ENCODE results near the gene NOS1AP.

NOS1AP gene

GRCh38 chr1:162396201-162396906 is 326.9 kb downstream of the NOS1AP start:
- TF ChIP-seq POLR2AphosphoS5 (IDR thresholded peaks at IDR 0.05; ENCODE audit: low read depth, low read length), result no peak
- no peak for TF ChIP-seq POU2F2 (IDR thresholded peaks at IDR 0.05; ENCODE audit: low read depth, low read length)
- no peak for TF ChIP-seq PAX5 (IDR thresholded peaks at IDR 0.05; ENCODE audit: insufficient read depth, low read length, severe bottlenecking)
- no peak for TF ChIP-seq POLR2A (IDR thresholded peaks at IDR 0.05; ENCODE audit: low read depth, low read length)
- no peak for TF ChIP-seq SPI1 (IDR thresholded peaks at IDR 0.05; ENCODE audit: low read depth, low read length)
- no peak for TF ChIP-seq TAF1 (IDR thresholded peaks at IDR 0.05; ENCODE audit: low read depth, low read length)
- DNase-seq (ENCODE audit: insufficient read length, low spot score), result no peak
- no peak for FAIRE-seq

GRCh38 chr1:162397039-162397448 is 327.6 kb downstream of the NOS1AP start:
- no peak for TF ChIP-seq POLR2AphosphoS5 (IDR thresholded peaks at IDR 0.05; ENCODE audit: low read depth, low read length)
- no peak for TF ChIP-seq POLR2A (IDR thresholded peaks at IDR 0.05; ENCODE audit: low read depth, low read length)
- no peak for TF ChIP-seq SPI1 (IDR thresholded peaks at IDR 0.05; ENCODE audit: low read depth, low read length)
- TF ChIP-seq POU2F2 (IDR thresholded peaks at IDR 0.05; ENCODE audit: low read depth, low read length), result no peak
- no peak for TF ChIP-seq TAF1 (IDR thresholded peaks at IDR 0.05; ENCODE audit: low read depth, low read length)
- DNase-seq (ENCODE audit: insufficient read length, low spot score) (no peak), FAIRE-seq (no peak)

DNA sequence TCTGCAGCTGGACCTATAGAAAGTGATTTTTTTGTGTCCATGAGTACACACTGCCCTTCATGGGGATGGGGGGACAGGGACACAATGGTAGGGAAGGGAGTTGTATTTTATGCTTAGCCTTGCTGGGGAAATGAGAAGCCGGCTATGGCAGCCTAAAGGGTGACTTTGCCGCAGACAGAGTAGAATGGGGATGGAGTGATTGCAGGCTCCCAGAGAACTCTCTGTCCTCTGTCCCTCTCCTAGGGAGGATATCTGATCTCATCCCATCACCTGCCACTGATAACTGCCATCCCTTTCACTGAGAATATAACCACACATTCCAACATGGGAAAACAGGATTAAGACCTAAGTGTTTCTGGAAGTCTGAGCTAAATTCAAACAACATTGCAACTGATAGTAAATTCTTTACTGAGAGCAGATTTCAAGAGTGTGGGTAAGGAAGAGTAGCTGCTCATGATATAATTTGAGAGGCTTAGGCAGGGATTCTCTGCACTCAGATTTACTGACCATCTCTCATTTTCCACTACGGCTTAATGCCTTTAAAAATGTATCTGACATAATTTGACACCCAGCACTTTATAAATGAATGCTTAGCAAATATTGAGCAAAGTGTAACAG is 328.6 kb downstream of the NOS1AP start:
- FAIRE-seq (no peak), DNase-seq (ENCODE audit: insufficient read length, low spot score) (no peak)
- TF ChIP-seq POU2F2 (IDR thresholded peaks at IDR 0.05; ENCODE audit: low read depth, low read length) (no peak), TAF1 (IDR thresholded peaks at IDR 0.05; ENCODE audit: low read depth, low read length) (no peak), PAX5 (IDR thresholded peaks at IDR 0.05; ENCODE audit: insufficient read depth, low read length, severe bottlenecking) (no peak), POLR2A (IDR thresholded peaks at IDR 0.05; ENCODE audit: low read depth, low read length) (no peak), SPI1 (IDR thresholded peaks at IDR 0.05; ENCODE audit: low read depth, low read length) (no peak), POLR2AphosphoS5 (IDR thresholded peaks at IDR 0.05; ENCODE audit: low read depth, low read length) (no peak)

- DNase-seq (ENCODE audit: insufficient read length, low spot score) (no peak), FAIRE-seq (no peak)
- no peak for TF ChIP-seq PAX5 (IDR thresholded peaks at IDR 0.05; ENCODE audit: insufficient read depth, low read length, severe bottlenecking)
- TF ChIP-seq POLR2AphosphoS5 (IDR thresholded peaks at IDR 0.05; ENCODE audit: low read depth, low read length), result no peak
- no peak for TF ChIP-seq SPI1 (IDR thresholded peaks at IDR 0.05; ENCODE audit: low read depth, low read length)
- no peak for TF ChIP-seq POU2F2 (IDR thresholded peaks at IDR 0.05; ENCODE audit: low read depth, low read length)
- TF ChIP-seq POLR2A (IDR thresholded peaks at IDR 0.05; ENCODE audit: low read depth, low read length), result no peak
- TF ChIP-seq TAF1 (IDR thresholded peaks at IDR 0.05; ENCODE audit: low read depth, low read length), result no peak
Measured at GRCh38 chr1:162398999-162399580, 329.6 kb downstream of the NOS1AP start.

- FAIRE-seq (no peak), DNase-seq (ENCODE audit: insufficient read length, low spot score) (no peak)
- TF ChIP-seq PAX5 (IDR thresholded peaks at IDR 0.05; ENCODE audit: insufficient read depth, low read length, severe bottlenecking) (no peak), POU2F2 (IDR thresholded peaks at IDR 0.05; ENCODE audit: low read depth, low read length) (no peak), TAF1 (IDR thresholded peaks at IDR 0.05; ENCODE audit: low read depth, low read length) (no peak), SPI1 (IDR thresholded peaks at IDR 0.05; ENCODE audit: low read depth, low read length) (no peak)
Measured at GRCh38 chr1:162400790-162401355, 331.4 kb downstream of the NOS1AP start.

- no peak for DNase-seq (ENCODE audit: insufficient read length, low spot score)
Measured at GRCh38 chr1:162404550-162405160, 335.2 kb downstream of the NOS1AP start.

GRCh38 chr1:162405800-162406199 is 336.3 kb downstream of the NOS1AP start:
- TF ChIP-seq TAF1 (IDR thresholded peaks at IDR 0.05; ENCODE audit: low read depth, low read length) (no peak), PAX5 (IDR thresholded peaks at IDR 0.05; ENCODE audit: insufficient read depth, low read length, severe bottlenecking) (no peak), POLR2A (IDR thresholded peaks at IDR 0.05; ENCODE audit: low read depth, low read length) (no peak), POU2F2 (IDR thresholded peaks at IDR 0.05; ENCODE audit: low read depth, low read length) (no peak), SPI1 (IDR thresholded peaks at IDR 0.05; ENCODE audit: low read depth, low read length) (no peak), POLR2AphosphoS5 (IDR thresholded peaks at IDR 0.05; ENCODE audit: low read depth, low read length) (no peak)
- no peak for FAIRE-seq

More at GRCh38 chr1:162404550-162405160, 335.2 kb downstream of the NOS1AP start:
- no peak for FAIRE-seq
- TF ChIP-seq POLR2A (IDR thresholded peaks at IDR 0.05; ENCODE audit: low read depth, low read length) (no peak), TAF1 (IDR thresholded peaks at IDR 0.05; ENCODE audit: low read depth, low read length) (no peak), POU2F2 (IDR thresholded peaks at IDR 0.05; ENCODE audit: low read depth, low read length) (no peak), PAX5 (IDR thresholded peaks at IDR 0.05; ENCODE audit: insufficient read depth, low read length, severe bottlenecking) (no peak), SPI1 (IDR thresholded peaks at IDR 0.05; ENCODE audit: low read depth, low read length) (no peak), POLR2AphosphoS5 (IDR thresholded peaks at IDR 0.05; ENCODE audit: low read depth, low read length) (no peak)

GRCh38 chr1:162406811-162407210 is 337.3 kb downstream of the NOS1AP start:
- FAIRE-seq, result no peak
- TF ChIP-seq POLR2AphosphoS5 (IDR thresholded peaks at IDR 0.05; ENCODE audit: low read depth, low read length), result no peak
- no peak for TF ChIP-seq PAX5 (IDR thresholded peaks at IDR 0.05; ENCODE audit: insufficient read depth, low read length, severe bottlenecking)
- no peak for TF ChIP-seq POLR2A (IDR thresholded peaks at IDR 0.05; ENCODE audit: low read depth, low read length)
- no peak for TF ChIP-seq SPI1 (IDR thresholded peaks at IDR 0.05; ENCODE audit: low read depth, low read length)
- no peak for TF ChIP-seq TAF1 (IDR thresholded peaks at IDR 0.05; ENCODE audit: low read depth, low read length)
- TF ChIP-seq POU2F2 (IDR thresholded peaks at IDR 0.05; ENCODE audit: low read depth, low read length), result no peak

More at GRCh38 chr1:162405800-162406199, 336.3 kb downstream of the NOS1AP start:
- no peak for DNase-seq (ENCODE audit: insufficient read length, low spot score)

DNA sequence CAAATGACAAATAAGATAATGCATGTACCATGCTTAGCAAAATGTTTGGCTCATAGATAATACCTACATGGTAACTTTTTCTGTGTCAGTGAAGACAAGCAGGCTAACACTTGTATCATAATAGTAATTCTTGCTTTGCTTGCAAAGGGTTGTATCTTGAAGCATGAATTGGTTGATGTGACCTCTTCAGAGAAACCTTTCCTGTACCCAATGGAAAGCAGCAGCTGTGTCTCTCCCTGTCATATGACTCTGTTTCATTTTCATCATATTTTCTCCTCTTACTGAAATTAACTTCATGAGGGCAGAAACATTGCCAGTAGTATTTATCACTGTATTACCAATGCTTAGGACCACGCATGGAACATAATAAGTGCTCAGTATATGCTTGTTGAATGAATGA is 338.0 kb downstream of the NOS1AP start:
- FAIRE-seq (no peak), DNase-seq (ENCODE audit: insufficient read length, low spot score) (no peak)
- TF ChIP-seq SPI1 (IDR thresholded peaks at IDR 0.05; ENCODE audit: low read depth, low read length) (no peak), POLR2AphosphoS5 (IDR thresholded peaks at IDR 0.05; ENCODE audit: low read depth, low read length) (no peak), POLR2A (IDR thresholded peaks at IDR 0.05; ENCODE audit: low read depth, low read length) (no peak)

More at GRCh38 chr1:162406811-162407210, 337.3 kb downstream of the NOS1AP start:
- DNase-seq (ENCODE audit: insufficient read length, low spot score), result no peak
